ENCODE measurements around the gene SH2D3C.

DNA sequence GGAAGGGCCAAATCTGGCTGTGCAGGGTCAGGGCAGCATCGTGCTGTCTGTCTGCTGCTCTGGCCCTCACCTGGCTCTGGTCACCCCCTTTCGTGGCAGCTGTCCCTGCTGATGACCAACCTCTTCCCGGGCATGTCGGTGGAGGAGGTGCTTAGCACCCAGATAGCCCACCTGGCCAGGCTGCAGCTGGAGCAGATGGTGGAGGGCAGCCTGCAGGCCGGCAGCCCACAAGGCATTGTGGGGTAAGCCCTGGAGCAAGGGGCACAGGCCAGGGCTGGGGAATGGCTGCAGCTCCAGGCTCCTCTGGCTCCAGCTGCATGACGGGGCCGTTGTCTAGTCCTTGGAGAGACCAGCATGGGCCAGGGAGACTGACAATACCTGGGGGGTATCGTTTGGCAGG lies 51.6 kb downstream of the SH2D3C start:
- no peak for TF ChIP-seq XRCC5 (IDR thresholded peaks at IDR 0.05; ENCODE audit: low read depth, low read length)
- TF ChIP-seq NFYB (IDR thresholded peaks at IDR 0.05; ENCODE audit: extremely low read depth, insufficient read length) = no peak
- TF ChIP-seq RNF2 (IDR thresholded peaks at IDR 0.05) = no peak

All from K562 (cell line).